ENCODE measurements around the gene THEM4. TPM values are rescaled to one million over a fixed set of nuclear protein-coding genes. Genes with fewer than 3 reads are reported as not detected.
"Not testable (repeated sequence)": the region's sequence is repeated elsewhere in the genome, so short reads cannot be mapped to it uniquely, and the experiment has no call there.

Gene THEM4
- total RNA-seq, 1 donor from 2014 or later, result 5.1 TPM

DNA sequence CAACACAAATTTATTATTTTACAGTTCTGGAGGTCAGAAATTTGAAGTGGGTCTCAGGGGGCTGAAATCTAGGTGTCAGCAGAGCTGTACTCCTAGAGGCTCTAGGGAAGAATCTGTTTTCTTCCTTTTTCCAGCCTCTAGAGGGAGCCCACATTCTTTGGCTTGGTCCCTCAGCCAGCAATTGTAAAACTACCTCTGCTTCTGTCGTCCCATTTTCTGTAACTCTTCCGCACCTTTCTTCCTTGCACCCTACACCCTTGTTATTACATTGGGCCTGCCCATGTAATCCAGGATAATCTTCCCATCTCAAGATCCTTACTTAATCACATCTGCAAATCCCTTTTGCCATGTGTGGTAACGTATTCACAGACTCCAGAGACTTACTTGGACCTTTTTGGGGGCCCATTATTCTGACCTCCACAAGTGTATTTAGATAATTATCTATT, 24.8 kb upstream of the THEM4 start:
- peak; percentile 82 for DNase-seq

DNA sequence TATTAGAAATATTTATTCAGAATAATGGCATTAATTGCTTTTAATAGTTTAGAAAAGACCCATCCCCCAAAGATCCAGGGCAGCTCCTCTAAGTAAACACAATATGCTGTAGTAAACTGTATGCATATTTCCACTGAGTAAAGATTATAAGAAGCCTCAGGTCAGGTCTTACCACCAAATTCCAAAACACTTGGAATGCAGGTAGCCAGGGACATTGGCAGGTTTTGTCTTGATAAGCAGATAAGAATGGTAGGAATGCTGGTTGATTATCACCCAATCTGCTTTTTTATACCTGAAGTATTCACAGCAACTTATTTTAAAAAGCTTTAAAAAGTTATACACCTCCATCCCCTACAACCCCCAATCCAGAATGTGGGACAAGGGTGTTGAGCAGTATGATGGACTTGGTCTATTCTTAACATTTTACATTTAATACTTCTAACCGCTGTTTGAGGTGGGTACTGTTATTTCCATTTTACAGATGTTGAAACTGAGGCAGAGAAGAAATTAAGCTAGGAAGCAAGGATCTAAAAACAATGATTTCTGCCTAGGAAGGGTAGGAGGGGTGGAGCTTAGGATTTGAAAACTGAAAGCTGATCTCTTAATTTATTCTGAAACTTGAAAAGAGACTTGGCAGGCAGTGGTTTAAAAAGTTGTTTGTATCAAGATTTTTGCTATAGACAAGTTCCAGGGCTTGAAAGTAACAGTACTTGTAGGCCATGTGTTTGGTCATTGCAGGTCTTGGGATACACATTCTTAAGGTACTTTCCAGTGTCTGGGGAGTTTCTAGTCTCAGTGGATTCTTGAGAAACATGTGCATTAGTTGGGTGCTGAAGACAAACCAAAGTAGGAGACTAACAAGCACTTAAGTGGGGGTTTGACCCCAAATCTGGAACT, 15.6 kb upstream of the THEM4 start:
- no peak for DNase-seq

DNA sequence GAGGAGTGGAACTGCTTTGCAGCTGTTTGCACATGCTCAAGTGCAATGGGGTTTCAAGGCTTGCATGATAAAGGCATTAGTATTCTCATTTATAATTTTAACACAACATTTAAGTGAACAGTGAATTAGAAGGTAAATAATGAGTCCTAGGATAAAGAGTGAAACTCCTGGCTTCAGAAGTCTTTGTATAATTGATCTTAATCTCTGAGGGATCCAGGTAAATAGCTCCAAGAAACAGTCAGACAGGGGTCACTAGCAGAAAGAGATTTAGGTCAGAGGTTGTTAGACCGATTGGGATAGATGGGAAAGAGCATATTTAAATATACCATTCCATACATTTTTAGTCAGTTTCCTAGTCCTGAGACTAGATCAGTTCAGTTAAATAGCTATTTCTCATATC, 14.1 kb upstream of the THEM4 start:
- DNase-seq, result no peak

DNA sequence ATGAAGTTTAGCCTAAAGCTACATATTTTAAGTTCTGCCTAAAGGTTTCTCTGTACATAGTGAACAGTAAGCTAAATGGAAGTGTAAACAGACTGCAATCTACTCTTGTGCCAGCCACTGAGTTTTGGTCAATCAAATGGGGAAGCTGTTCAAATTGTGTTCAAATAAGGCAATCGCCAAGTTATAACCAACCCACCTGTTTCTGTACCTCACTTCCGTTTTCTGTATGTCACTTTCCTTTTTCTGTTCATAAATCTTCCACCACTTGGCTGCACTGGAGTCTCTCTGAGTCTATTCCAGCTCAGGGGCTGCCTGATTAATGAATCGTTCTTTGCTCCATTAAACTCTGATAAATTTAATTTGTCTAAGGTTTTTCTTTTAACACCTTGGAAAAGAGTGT, 10.8 kb upstream of the THEM4 start:
- no peak for DNase-seq

DNA sequence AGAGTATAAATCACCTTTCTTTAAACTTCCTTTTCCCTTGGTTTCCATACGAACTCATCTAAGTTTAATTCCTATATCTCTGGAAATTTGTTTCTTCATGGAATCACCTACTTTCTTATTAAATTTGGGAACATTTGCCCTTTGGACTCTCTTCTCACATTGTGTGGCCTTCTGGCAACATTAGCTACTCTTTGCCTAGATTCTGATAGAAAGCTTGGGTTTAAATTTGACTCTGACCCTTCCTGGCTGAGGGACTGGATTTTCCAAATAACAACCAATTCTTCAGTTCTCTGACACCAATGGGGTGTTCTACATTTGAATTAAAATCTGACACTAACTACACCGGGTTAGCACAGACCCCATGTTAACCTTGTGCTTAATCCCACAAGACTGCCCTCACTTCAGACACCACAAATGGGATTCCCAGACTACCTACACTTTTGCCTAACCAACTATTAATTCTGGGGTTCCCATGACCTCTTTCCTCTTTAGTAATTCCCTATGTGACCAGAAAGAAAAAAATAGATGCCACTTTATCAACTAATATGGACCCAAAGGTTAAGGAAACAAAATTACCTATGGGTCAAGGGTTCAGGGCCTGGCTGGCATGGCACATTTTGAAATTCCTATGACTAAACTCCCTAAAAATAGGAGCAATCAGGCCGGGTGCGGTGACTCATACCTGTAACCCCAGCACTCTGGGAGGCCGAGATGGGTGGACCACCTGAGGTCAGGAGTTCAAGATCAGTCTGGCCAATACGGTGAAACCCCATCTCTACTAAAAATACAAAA, 9.7 kb upstream of the THEM4 start:
- DNase-seq, result no peak

DNA sequence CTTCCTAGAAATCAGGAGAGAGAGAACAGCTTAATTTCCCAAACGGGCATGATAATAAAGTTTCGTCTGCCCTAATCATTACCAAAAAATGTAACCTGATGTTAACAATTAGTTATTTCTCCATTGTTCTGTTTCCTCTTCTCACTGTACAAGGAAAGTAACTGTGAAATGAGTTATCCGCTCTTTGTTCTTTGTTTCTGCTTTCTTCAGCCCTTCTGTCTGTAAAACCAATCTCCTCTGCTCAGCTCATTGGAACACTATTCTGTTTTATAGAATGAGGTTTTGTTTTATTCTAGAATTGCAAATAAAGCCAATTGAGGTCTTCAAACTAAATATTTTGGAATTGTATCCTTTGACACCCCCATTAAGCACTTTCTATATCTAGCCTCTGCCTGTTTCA, 8.8 kb upstream of the THEM4 start:
- DNase-seq, result no peak

DNA sequence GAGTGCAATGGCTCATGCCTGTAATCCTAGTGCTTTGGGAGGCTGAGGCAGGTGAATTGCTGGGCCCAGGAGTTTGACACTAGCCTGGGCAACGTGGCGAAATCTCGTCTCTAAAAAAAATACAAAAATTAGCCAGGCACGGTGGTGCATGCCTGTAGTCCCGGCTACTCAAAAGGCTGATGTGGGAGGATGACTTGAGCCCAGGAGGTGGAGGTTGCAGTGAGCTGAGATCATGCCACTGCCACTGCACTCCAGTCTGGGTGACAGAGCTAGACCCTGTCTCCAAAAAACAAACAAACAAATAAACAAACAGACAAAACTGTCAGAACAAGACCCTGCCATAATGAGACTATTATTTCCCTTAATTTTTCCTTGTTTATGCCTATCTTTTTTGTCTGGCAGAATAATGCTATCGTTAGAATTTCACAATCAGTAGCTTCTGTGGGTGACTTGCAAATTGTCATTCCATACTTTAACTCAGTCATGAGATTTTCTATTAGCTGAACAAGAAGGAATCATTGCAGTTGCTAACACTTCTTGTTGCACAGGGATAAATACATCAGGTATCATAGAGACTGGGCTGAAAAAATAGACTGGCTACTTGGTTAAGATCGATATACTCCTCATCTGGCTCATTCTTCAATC, 7.5 kb upstream of the THEM4 start:
- DNase-seq, result no peak

DNA sequence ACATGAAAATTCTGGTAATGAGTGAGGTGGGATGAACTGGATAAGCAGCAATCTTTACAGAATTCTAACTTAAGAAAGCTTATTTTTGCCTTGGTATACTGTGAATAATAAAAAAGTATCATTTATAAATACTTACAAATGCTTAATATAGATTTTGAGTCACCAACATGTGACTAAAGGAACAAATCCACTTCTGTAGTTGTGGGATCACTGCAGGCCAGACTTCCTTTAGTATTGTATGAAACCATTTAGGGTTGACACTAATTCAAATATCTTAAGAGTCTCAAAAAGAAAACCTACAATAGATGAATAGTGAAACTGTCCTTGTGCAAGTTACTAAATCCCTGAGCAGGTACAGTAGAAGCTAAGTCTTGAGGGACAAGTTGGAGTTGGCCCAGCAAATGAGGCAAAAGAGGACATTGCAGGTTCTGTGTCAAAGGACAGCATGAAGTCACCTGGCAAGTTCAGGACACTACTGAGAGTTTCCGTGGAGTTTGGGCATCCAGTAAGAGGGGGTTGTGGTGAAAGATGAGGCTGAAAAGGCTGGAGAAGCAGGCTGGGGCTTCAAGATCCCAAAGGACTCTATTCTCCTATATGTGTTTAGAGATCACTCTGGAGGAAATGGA, 5.9 kb upstream of the THEM4 start:
- DNase-seq, result no peak

DNA sequence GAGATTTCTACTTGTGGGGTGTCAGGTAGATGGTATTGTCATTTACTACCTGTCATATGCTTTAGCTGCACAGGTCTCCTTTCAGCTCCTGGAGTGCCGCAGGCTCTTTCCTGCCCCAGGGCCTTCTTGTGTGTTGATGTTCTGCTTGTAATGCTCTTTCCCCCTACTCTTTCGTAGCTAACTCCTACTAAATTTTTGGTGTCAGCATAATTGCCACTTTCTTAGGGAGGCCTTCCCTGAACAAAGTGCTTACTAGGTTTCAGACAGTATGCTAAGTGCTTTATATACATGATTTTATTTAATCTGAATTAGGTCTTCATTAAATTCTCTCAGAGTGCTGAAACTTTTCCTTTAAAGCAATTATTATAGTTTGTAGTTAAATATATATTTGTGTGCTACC, 4.8 kb upstream of the THEM4 start:
- DNase-seq, result no peak

DNA sequence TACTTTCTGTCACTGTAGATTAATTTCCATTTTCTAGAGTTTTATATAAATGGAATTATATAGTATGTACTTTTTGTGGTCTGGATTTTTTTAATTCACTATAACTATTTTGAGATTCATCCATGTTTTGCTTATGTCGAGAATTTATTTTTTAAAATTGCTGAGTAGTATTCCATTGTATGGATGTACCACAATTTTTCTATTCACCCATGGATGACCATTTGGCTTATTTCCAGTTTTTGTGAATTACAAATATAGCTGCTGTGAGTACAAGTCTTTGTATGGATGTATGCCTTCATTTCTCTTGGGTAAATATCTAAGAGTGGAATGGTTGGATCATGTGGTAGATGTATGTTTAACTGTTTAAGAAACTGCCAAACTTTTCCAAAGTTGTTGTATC, 3.7 kb upstream of the THEM4 start:
- no peak for DNase-seq

DNA sequence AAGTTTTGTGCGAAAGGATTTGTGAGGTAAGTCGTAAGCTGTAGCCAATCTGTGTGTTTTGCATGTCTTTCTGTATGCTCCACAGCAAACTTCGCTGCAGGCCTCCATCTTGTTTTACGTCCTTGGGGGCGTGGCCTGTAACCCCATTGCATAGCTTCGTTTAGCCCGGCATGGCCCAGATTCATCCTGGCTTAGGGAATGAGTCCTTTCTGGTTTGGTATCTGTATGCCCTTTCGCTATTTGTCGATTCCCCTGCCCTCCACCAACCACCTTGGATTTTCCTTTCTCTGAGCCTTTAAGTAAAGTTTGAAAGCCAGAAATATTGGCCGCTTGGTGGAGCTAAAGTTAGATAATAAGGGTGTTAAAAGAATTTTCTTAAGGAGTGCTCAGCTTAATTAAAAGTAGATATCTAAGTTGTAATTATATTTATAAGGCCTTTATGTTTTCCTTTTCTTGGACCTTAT, 1.1 kb downstream of the THEM4 start:
- DNase-seq, result peak; percentile 30

DNA sequence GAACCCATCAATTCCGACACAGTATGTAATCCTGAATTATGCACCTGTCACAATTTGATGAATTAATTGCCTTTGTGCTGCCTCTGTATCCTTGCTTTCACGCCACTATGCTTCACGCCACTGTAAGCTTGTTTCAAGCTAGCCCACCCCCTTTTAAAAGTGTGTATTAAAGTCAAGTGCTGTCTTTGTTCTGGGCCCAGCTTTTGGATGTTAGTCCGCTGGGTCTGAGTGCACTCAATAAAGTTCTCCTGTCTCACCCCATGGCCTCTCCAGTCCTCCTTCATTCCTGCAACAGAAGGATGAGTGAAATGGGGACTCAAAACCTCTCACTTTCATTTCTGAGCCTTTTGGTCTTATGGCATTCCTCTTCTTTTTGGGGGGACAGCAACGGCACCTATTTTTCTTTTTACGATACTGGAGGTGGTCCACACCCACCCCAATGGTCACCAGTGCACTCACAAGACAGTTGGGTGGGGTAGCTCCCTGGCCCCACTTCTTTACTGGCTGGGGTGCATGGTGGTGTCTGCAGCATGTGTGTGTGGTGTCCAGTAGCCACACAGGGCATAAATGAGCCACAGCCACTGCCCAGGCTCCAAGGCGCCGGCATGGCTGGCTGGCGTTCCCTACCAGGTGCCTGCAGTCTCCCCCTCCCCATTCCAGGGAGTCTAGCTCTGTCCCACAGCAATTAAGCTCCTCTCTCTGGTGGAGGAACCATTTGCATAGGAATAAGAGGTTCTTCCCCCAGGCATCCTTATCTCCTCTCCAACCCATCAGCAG, 1.8 kb downstream of the THEM4 start:
- DNase-seq, result no peak

DNA sequence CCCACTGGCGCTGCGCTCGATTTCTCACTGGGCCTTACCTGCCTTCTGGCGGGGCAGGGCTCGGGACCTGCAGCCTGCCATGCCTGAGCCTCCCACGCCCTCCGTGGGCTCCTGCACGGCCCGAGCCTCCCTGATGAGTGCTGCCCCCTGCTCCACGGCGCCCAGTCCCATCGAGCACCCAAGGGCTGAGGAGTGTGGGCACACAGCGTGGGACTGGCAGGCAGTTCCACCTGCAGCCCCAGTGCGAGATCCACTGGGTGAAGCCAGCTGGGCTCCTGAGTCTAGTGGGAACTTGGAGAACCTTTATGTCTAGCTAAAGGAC, 3.0 kb downstream of the THEM4 start:
- not testable (repeated sequence) for DNase-seq

DNA sequence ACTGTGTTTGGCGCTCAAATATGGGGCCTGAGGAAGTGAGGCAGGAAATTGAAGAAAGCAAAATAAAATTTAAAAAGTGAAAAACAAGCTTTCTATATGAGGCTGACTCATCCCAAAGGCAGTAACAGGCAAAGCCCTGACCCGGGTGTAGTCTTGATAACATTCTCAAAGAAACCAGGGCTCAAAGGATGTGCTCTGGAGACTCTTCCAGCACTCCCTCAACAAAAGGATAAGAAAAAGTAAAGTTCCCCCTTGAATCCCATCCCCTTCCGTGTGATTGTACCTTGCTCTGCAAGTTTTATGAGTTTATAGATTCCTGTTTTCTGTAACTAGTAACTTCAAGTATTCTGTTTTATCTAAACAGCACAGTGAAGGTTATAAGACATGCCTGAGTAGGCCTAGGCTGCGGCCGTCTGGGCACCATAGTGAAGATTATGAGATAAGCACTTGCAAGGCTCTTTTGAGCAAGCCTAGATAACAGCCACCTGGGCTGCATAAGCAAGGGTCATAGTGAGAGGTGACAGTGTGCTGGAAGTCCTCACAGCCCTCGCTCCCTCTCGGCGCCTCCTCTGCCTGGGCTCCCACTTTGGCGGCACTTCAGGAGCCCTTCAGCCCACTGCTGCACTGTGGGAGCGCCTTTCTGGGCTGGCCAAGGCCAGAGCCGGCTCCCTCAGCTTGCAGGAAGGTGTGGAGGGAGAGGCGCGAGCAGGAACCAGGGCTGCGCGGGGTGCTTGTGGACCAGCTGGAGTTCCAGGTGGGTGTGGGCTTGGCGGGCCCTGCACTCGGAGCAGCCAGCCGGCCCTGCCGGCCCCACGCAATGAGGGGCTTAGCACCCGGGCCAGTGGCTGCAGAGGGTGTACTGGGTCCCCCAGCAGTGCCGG, 3.6 kb downstream of the THEM4 start:
- DNase-seq, result peak; percentile 46

DNA sequence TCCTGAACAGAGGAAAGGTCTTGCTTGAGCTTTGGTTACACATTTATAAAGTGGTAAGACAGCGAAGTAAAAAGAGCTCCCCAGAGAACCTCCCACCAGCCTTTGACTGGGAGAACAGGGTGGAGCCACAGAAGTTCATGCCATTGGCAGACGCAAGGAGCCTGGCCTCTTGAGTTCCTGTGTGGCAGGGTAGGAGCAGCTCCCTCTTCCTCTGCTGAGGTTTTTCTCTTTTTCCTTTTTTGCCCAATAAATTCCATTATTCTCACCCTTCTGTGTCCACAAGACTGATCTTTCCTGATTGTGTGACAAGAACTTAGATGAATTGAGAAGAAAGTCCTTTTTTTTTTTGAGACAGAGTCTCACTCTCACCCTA, 4.3 kb downstream of the THEM4 start:
- peak; percentile 55 for DNase-seq

DNA sequence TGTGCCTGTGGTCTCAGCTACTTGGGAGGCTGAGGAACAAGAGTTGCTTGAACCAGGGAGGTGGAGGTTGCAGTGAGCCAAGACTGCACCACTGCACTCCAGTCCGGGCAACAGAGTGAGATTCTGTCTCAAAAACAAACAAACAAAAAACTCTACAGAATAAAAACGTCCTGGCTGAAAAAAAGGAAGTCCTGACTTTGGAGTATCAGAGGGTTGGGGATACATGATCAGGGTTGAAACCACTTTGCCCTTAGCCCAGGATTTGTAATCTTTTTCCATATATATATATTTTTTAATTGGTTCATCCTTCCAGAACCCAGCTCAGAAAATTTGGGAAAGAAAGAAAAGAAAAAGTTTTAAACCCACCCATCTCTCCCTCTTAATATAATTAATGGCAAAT, 6.5 kb downstream of the THEM4 start:
- DNase-seq, result no peak

DNA sequence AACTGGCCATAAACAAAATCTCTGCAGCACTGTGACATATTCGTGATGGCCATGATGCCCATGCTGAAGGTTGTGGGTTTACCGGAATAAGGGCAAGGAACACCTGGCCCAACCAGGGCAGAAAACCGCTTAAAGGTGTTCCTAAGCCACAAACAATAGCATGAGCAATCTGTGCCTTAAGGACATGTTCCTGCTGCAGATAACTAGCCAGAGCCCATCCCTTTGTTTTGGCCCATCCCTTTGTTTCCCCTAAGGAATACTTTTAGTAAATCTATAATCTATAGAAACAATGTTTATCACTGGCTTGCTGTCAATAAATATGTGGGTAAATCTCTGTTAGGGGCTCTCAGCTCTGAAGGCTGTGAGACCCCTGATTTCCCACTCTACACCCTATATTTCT, 8.5 kb downstream of the THEM4 start:
- not testable (repeated sequence) for DNase-seq

DNA sequence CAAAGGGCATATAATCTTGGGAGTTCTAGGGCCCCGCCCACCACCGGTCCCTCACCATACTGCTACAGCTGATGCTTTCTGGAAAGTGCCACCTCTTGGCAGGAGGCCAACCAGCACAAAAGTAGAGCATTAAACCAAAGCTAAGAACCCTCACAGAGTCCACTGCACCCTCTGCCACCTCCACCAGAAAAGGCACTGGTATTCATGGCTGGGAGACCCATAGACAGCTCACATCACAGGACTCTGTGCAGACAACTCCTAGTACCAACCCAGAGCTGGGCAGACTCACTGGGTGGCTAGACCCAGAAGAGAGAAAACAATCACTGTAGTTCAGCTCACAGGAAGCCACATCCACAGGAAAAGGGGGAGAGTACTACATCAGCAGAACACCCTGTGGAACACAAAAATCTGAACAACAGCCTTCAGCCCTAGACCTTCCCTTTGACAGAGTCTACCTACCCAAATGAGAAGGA, 10.8 kb downstream of the THEM4 start:
- peak; percentile 35 for DNase-seq

DNA sequence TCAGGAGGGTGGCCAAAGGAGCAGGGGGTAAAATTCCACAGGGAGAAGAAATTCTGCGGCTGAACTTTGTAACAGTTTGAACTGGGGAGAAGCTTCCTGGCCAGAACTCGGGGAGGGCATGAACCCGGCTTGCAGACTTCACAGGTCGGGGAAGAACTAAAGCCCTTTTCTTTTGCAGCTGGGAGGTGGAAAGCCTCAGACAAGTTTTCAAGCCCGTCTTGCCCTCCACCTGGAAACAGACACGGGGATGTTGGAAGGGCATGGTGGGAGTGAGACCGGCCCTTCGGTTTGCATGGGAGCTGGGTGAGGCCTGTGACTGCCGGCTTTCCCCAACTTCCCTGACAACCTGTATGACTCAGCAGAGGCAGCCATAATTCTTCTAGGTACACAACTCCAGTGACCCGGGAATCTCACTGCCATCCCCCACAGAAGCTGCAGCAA, 11.3 kb downstream of the THEM4 start:
- DNase-seq, result no peak

DNA sequence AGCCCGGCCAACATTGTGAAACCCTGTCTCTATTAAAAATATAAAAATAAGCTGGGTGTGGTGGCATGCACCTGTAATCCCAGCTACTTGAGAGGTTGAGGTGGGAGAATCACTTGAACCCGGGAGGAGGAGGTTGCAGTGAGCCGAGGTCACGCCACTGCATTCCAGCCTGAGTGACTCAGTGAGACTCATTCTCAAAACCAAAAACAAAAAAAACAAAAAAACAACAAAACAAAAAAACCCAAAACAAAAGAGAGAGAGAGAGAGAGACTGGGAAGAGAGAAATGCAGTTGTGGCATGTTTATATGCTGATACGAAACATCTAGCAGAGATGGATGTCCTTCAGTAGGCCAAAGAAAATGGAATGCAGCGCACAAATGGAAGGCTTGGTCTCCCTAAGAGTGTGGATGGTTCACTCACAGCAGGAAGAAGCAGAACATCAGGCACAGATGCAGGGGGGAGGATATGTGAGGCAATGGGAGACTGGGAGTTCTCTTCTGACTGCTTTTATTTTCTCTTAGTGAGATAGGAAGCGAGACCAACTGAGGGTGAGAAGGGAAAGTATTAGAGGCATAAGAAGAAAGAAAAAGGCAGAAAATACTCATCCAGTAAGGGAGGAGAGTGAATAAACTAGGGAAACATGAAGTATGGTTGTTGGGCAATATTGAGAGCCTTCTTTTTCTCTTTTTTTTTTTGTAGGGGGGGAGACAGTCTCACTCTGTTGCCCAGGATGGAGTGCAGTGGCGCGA, 16.0 kb downstream of the THEM4 start:
- DNase-seq, result no peak

All from dermis blood vessel endothelial cell (primary cell).